HepG2 (cell line): ENCODE data around the gene TNFAIP3. TPM values are rescaled to one million over a fixed set of nuclear protein-coding genes. Genes with fewer than 3 reads are reported as not detected.
"Not testable (repeated sequence)": the region's sequence is repeated elsewhere in the genome, so short reads cannot be mapped to it uniquely, and the experiment has no call there.

Experiments used
- ATAC-seq: fragments of 200-7000 bp; cut with Tn5 transposase; 3 replicates; pipeline ENCODE4 v1.9.1; 2020; ENCODE audit warnings: mild to moderate bottlenecking, moderate library complexity
- BruUV-seq: library from RNA; stranded (reverse); fragments of 400-500 nt; replicated peaks from 2 replicates; lab custom pipeline; 2021; lab: Mats Ljungman, UMichigan
- CTCF ChIA-PET: fragments of 300-600 bp; formaldehyde crosslinking; extraction: SDS; loops from one replicate; lab custom pipeline; 2021; ENCODE audit warnings: low total read pairs, inconsistent platforms, low intra/inter-chr PET ratio; lab: Yijun Ruan, JAX
- POLR2A ChIA-PET: fragments of 350-600 bp; sonication (Branson Sonifier 250); formaldehyde crosslinking; loops from one replicate; lab custom pipeline; 2020; ENCODE audit warnings: antibody characterized with exemption, inconsistent platforms; lab: Yijun Ruan, JAX
- DNase-seq: peaks from one replicate; pipeline ENCODE4 v3.0.0-alpha.2; 2015; ENCODE audit warnings: low spot score
- FAIRE-seq: peaks from 3 replicates; lab custom pipeline; 2011; peaks lifted over from hg19 to GRCh38; lab: Jason Lieb, UNC
- H2AFZ ChIP-seq: one replicate; pipeline ENCODE4 v1.6.1; 2011; ENCODE audit warnings: low read length, inconsistent platforms
- H3K27ac ChIP-seq: fragments of 300-600 bp; 3 replicates; pipeline ENCODE4 v1.8.0; 2011; ENCODE audit warnings: mixed run types, mild to moderate bottlenecking, mixed read lengths, low read length, inconsistent platforms; ENCODE audit not compliant: insufficient read depth; ENCODE audit errors: extremely low read length
- H3K27me3 ChIP-seq, 2 experiments: fragments of 200-600 bp in 1 of 2; 2 replicates in 1 of 2; 3 replicates in 1 of 2; pipeline versions ENCODE4 v1.6.0 to v1.8.0; 2011; ENCODE audit warnings: low read length in 2 of 2, mild to moderate bottlenecking in 2 of 2, moderate library complexity in 2 of 2, inconsistent platforms in 1 of 2; ENCODE audit not compliant: insufficient read depth in 2 of 2, control insufficient read depth in 1 of 2
- H3K36me3 ChIP-seq, 2 experiments: fragments of 200-600 bp in 1 of 2; replicated peaks in 1 of 2; 2 replicates in 1 of 2; 3 replicates in 1 of 2; pipeline versions ENCODE4 v1.5.1 to v1.8.0; 2011; ENCODE audit warnings: low read length in 2 of 2, inconsistent platforms in 1 of 2; ENCODE audit not compliant: insufficient read depth in 2 of 2, control insufficient read depth in 1 of 2
- H3K4me1 ChIP-seq: 2 replicates; pipeline ENCODE4 v1.5.1; 2012; ENCODE audit warnings: low read length, inconsistent platforms; ENCODE audit not compliant: insufficient read depth
- H3K4me2 ChIP-seq: 2 replicates; pipeline ENCODE4 v1.6.0; 2011; ENCODE audit warnings: low read depth, low read length, inconsistent platforms
- H3K4me3 ChIP-seq, 3 experiments: fragments of 200-600 bp in 1 of 3; sonication (generic), shearing (Covaris generic) in 1 of 3; replicated peaks in 1 of 3; 2 replicates each; pipeline ENCODE4 v1.5.1; 2011 to 2016; ENCODE audit warnings: low read length in 3 of 3, inconsistent platforms in 2 of 3, low read depth in 2 of 3, mild to moderate bottlenecking in 2 of 3, control low read depth in 1 of 3, mixed read lengths in 1 of 3; ENCODE audit not compliant: insufficient read depth in 1 of 3
- H3K79me2 ChIP-seq: one replicate; pipeline ENCODE4 v1.6.1; 2011; ENCODE audit warnings: low read length, inconsistent platforms; ENCODE audit not compliant: insufficient read depth
- H3K9ac ChIP-seq: 2 replicates; pipeline ENCODE4 v1.6.0; 2011; ENCODE audit warnings: mild to moderate bottlenecking, low read depth, low read length, inconsistent platforms; ENCODE audit not compliant: insufficient read depth
- H3K9me3 ChIP-seq: 2 replicates; pipeline ENCODE4 v1.5.1; 2012; ENCODE audit warnings: mild to moderate bottlenecking, low read length
- H4K20me1 ChIP-seq: 2 replicates; pipeline ENCODE4 v1.6.0; 2011; ENCODE audit warnings: inconsistent platforms, mild to moderate bottlenecking, low read length, moderate library complexity; ENCODE audit not compliant: insufficient read depth
- HHEX ChIP-seq: IDR thresholded peaks from 2 replicates; pipeline ENCODE4 v1.6.1; 2016; ENCODE audit warnings: control low read depth
- HMG20A ChIP-seq: IDR thresholded peaks from 2 replicates; pipeline ENCODE4 v1.6.1; 2016; ENCODE audit warnings: borderline replicate concordance
- HNF4A ChIP-seq: sonication (generic); formaldehyde crosslinking; IDR thresholded peaks from 2 replicates; pipeline ENCODE4 v1.4.0; 2020; ENCODE audit warnings: missing genetic modification reagents
- SOX13 ChIP-seq, 3 experiments: fragments of 450-650 bp in 1 of 3; sonication (generic) in 1 of 3; formaldehyde crosslinking in 1 of 3; IDR thresholded peaks in 2 of 3; conservative IDR thresholded peaks in 1 of 3; 2 replicates each; pipeline versions ENCODE4 v1.5.0 to v1.6.1; 2016 to 2020; ENCODE audit warnings: antibody characterized with exemption in 1 of 3, mild to moderate bottlenecking in 1 of 3, missing compliant biosample characterization in 1 of 3, missing genetic modification reagents in 1 of 3, moderate library complexity in 1 of 3
- SOX5 ChIP-seq: IDR thresholded peaks from 2 replicates; pipeline ENCODE4 v1.6.1; 2016; ENCODE audit warnings: borderline replicate concordance
- SOX6 ChIP-seq, 2 experiments: fragments of 450-650 bp in 1 of 2; sonication (generic) in 1 of 2; formaldehyde crosslinking in 1 of 2; IDR thresholded peaks; 2 replicates each; pipeline versions ENCODE4 v1.4.0 to v1.6.1; 2017 to 2020; ENCODE audit warnings: antibody characterized with exemption in 1 of 2, mild to moderate bottlenecking in 1 of 2, missing genetic modification reagents in 1 of 2
- TBX3 ChIP-seq: fragments of 450-650 bp; IDR thresholded peaks from 2 replicates; pipeline ENCODE4 v1.6.1; 2017; ENCODE audit warnings: antibody characterized with exemption, mild to moderate bottlenecking, inconsistent platforms, borderline replicate concordance
- TCF7 ChIP-seq: sonication (generic); IDR thresholded peaks from 2 replicates; pipeline ENCODE4 v1.6.1; 2016; ENCODE audit warnings: antibody characterized with exemption, low read depth
- TEAD3 ChIP-seq: optimal IDR thresholded peaks from 2 replicates; pipeline ENCODE3; 2016; ENCODE audit warnings: borderline replicate concordance
- ZNF616 ChIP-seq: sonication (generic); formaldehyde crosslinking; IDR thresholded peaks from 2 replicates; pipeline ENCODE4 v1.5.0; 2020; ENCODE audit warnings: low read depth, mild to moderate bottlenecking, missing genetic modification reagents
- WGBS: methylation state at CpG from one replicate; pipeline ENCODE4 v1.1.6; 2017; ENCODE audit warnings: low lambda C conversion rate; 5-methylcytosine and 5-hydroxymethylcytosine counted together
- in situ Hi-C: cut with HindIII; loops from 2 replicates; pipeline ENCODE4 v1.10.0; 2017; ENCODE audit warnings: low pct_unique_long_range_greater_than_20kb; ENCODE audit not compliant: extremely low pct_ligation_motif_present
- intact Hi-C: fragments of 100-400 bp; cut with micrococcal nuclease; formaldehyde crosslinking; loops from one replicate; pipeline ENCODE4 v1.10.0; 2022; ENCODE audit not compliant: unreplicated experiment
- polyA plus RNA-seq, 8 experiments: library from polyadenylated mRNA; depleted of rRNA in 3 of 8; stranded (reverse) in 7 of 8; unstranded in 1 of 8; fragments of >200 nt; fragmentation: Illumina TruSeq in 4 of 8; extraction: Trizol in 4 of 8; gene quantifications; 2 replicates each; pipeline versions ENCODE4 v1.2.1 to v1.2.3, GENCODE V29; 2011 to 2016; ENCODE audit warnings: low read depth in 4 of 8, missing spikeins in 1 of 8, mixed read lengths in 1 of 8; ENCODE audit not compliant: insufficient read depth in 1 of 8
- total RNA-seq, 5 experiments: library from RNA; depleted of rRNA; stranded (reverse); fragments of >200 nt; fragmentation: Illumina TruSeq; extraction: Trizol; gene quantifications; 2 replicates each; pipeline ENCODE4 v1.2.3, GENCODE V29; 2016; ENCODE audit warnings: low read depth in 1 of 5
- TF ChIP-seq, protein P1 (sequence below): sonication (generic); formaldehyde crosslinking; IDR thresholded peaks from 2 replicates; pipeline ENCODE4 v1.4.0; 2020; ENCODE audit warnings: missing genetic modification reagents, low read depth, mild to moderate bottlenecking, borderline replicate concordance

TNFAIP3 gene
- total and polyA plus RNA-seq, 2 of the 13 experiments (the other 11 are each of a cell fraction or from before 2014, with no cell fraction given) = 28.2 to 47.1 TPM

GRCh38 chr6:137836788-137837187, 30.3 kb upstream of the TNFAIP3 start:
- TF ChIP-seq, protein P1, sequence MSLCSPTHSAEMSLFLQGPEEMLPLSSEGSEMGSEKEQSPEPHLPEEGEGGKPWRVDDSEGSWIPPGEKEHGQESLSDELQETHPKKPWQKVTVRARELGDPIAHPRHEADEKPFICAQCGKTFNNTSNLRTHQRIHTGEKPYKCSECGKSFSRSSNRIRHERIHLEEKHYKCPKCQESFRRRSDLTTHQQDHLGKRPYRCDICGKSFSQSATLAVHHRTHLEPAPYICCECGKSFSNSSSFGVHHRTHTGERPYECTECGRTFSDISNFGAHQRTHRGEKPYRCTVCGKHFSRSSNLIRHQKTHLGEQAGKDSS (CRISPR knock-in tag) = no peak
- TF ChIP-seq TEAD3 (CRISPR knock-in tag) (peak; percentile 28), ZNF616 (CRISPR knock-in tag) (no peak), HNF4A (0 out of 2 replicates have a peak, but pooled peaks have one; percentile 19)
- TF ChIP-seq, all 625 proteins: peak for 2
- Histone ChIP-seq H3K4me3 (no peak overlapping the region), H3K4me1 (peaks cover 18% of the 10 kb centered on the region), H3K79me2 (no peaks in the 10 kb centered on the region), H4K20me1 (no peaks in the 10 kb centered on the region), H3K9ac (no peak overlapping the region), H3K4me2 (0 out of 2 replicates have a peak overlapping the region, but pooled peaks have one; percentile 15), H3K36me3 (no peaks in the 10 kb centered on the region), H3K27me3 (no peaks in the 10 kb centered on the region; a peak in 1 of 5 replicates), H3K9me3 (no peaks in the 10 kb centered on the region), H3K27ac (no peak overlapping the region), H2AFZ (peak overlapping the region; percentile 48)
- no peak for DNase-seq
- 25% methylated on average over 3 of the region's 3 CpGs for WGBS
- in situ Hi-C loops (no loop called here), intact Hi-C loops (no loop called here)
- ChIA-PET CTCF (no interaction called here), POLR2A (no interaction called here)
- no TSS peak for BruUV-seq
- no peak for FAIRE-seq
- peak; percentile 51 for ATAC-seq

DNA sequence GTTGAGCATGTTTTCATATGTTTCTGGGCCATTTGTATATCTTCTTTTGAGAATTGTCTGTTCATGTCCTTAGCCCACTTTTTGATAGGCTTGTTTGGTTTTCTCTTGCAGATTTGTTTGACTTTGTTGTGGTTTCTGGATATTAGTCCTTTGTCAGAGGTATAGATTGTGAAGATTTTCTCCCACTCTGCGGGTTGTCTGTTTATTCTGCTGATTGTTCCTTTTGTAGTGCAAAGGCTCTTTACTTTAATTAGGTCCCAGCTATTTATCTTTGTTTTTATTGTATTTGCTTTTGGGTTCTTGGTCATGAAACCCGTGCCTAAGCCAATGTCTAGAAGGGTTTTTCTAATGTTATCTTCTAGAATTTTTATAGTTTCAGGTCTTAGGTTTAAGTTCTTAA, 29.0 kb upstream of the TNFAIP3 start:
- POLR2A ChIA-PET; H2AFZ ChIP-seq; ATAC-seq; FAIRE-seq; in situ Hi-C loops; H3K4me2 ChIP-seq; H3K27me3 ChIP-seq; intact Hi-C loops; H3K9ac ChIP-seq; BruUV-seq; H3K9me3 ChIP-seq; H3K4me3 ChIP-seq; H3K27ac ChIP-seq; H3K79me2 ChIP-seq; CTCF ChIA-PET; H3K36me3 ChIP-seq; H4K20me1 ChIP-seq; TF ChIP-seq SOX6, SOX13 (IDR thresholded peaks at IDR 0.05): not testable (repeated sequence)
- DNase-seq = peak; percentile 27
- TF ChIP-seq HMG20A (CRISPR knock-in tag) (0 out of 2 replicates have a peak, but pooled peaks have one; percentile 10), TBX3 (peak; percentile 81; the same call in 1 of the 2 replicates), HHEX (peak; percentile 75; the same call in 1 of the 2 replicates), SOX5 (CRISPR knock-in tag) (peak; percentile 76; the same call in 1 of the 2 replicates), SOX6 (CRISPR knock-in tag; IDR thresholded peaks at IDR 0.05) (peak; percentile 37; the same call in 1 of the 2 replicates), TCF7 (peak; percentile 62), SOX13 (CRISPR knock-in tag; conservative IDR thresholded peaks at IDR 0.05 in 1 of 2, IDR thresholded peaks at IDR 0.05 in 1 of 2) (peak in 1 of 2 experiments; percentile 79; a peak in 2 of 4 replicates)
- WGBS = 0% methylated on average over 2 of the region's 2 CpGs
- H3K4me1 ChIP-seq = peaks cover 18% of the 10 kb centered on the region

DNA sequence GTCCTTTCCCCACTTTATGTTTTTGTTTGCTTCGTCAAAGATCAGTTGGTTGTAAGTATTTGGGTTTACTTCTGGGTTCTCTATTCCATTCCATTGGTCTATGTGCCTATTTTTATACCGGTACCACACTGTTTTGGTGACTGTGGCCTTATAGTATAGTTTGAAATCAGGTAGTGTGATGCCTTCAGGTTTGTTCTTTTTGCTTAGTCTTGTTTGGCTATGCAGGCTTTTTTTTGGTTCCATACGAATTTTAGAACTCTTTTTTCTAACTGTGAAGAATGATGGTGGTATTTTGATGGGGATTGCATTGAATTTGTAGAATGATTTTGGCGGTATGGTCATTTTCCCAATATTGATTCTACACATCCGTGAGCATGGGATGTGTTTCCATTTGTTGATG, 28.5 kb upstream of the TNFAIP3 start:
- H3K4me1 ChIP-seq = peaks cover 18% of the 10 kb centered on the region
- BruUV-seq, H3K4me3 ChIP-seq, in situ Hi-C loops, H3K9me3 ChIP-seq, CTCF ChIA-PET, H4K20me1 ChIP-seq, POLR2A ChIA-PET, H3K9ac ChIP-seq, H3K27ac ChIP-seq, ATAC-seq, intact Hi-C loops, DNase-seq, H3K79me2 ChIP-seq, H3K4me2 ChIP-seq, H3K36me3 ChIP-seq, FAIRE-seq, H2AFZ ChIP-seq, H3K27me3 ChIP-seq: not testable (repeated sequence)
- WGBS = 55% methylated on average over 5 of the region's 5 CpGs
